K562 (cell line): ENCODE measurements around the gene SNX25. TPM values are rescaled to one million over a fixed set of nuclear protein-coding genes. Genes with fewer than 3 reads are reported as not detected.

Experiments used
- ATAC-seq: fragments of 200-7000 bp; cut with Tn5 transposase; 3 replicates; pipeline ENCODE4 v1.9.1; 2020; ENCODE audit warnings: moderate library complexity
- BruUV-seq: library from RNA; stranded (reverse); fragments of 400-500 nt; replicated peaks from 2 replicates; lab custom pipeline; 2021; lab: Mats Ljungman, UMichigan
- CTCF ChIA-PET: fragments of 300-600 bp; formaldehyde crosslinking; extraction: SDS; loops from one replicate; lab custom pipeline; 2021; ENCODE audit warnings: low intra/inter-chr PET ratio; lab: Yijun Ruan, JAX
- POLR2A ChIA-PET: fragments of 300-600, 350-650 bp; sonication (Branson Sonifier 250); formaldehyde crosslinking; extraction: SDS; loops from one replicate; lab custom pipeline; 2021; ENCODE audit warnings: antibody characterized with exemption, inconsistent platforms; lab: Yijun Ruan, JAX
- DNase-seq, 4 experiments: peaks; one replicate each; pipeline versions ENCODE4 v3.0.0 to v3.0.0-alpha.2; 2011 to 2018; ENCODE audit warnings: low spot score in 3 of 4, mixed read lengths in 3 of 4; ENCODE audit errors: extremely low read depth in 1 of 4
- FAIRE-seq: peaks from 2 replicates; lab custom pipeline; 2011; peaks lifted over from hg19 to GRCh38; lab: Jason Lieb, UNC
- H2AFZ ChIP-seq: 2 replicates; pipeline ENCODE4 v1.6.0; 2011; ENCODE audit warnings: low read depth, low read length, control low read depth, inconsistent platforms
- H3K27ac ChIP-seq: fragments of 200-600 bp; 3 replicates; pipeline ENCODE4 v1.8.0; 2011; ENCODE audit warnings: low read depth, mild to moderate bottlenecking, control low read depth, inconsistent platforms, low read length, moderate library complexity, mixed read lengths; ENCODE audit errors: extremely low read depth
- H3K27me3 ChIP-seq, 2 experiments: fragments of 300-600 bp in 1 of 2; 2 replicates in 1 of 2; 3 replicates in 1 of 2; pipeline versions ENCODE4 v1.6.0 to v1.8.0; 2011; ENCODE audit warnings: inconsistent platforms in 2 of 2, low read length in 2 of 2, mild to moderate bottlenecking in 1 of 2, mixed read lengths in 1 of 2, moderate library complexity in 1 of 2; ENCODE audit not compliant: control insufficient read depth in 2 of 2, insufficient read depth in 2 of 2
- H3K36me3 ChIP-seq: fragments of 300-600 bp; 3 replicates; pipeline ENCODE4 v1.8.0; 2011; ENCODE audit warnings: mild to moderate bottlenecking, low read length, inconsistent platforms; ENCODE audit not compliant: control insufficient read depth, insufficient read depth
- H3K4me1 ChIP-seq, 2 experiments: fragments of 200-600 bp in 1 of 2; replicated peaks in 1 of 2; 2 replicates in 1 of 2; 3 replicates in 1 of 2; pipeline versions ENCODE4 v1.5.1 to v1.8.0; 2011; ENCODE audit warnings: inconsistent platforms in 2 of 2, low read length in 2 of 2, mild to moderate bottlenecking in 1 of 2, mixed read lengths in 1 of 2, moderate library complexity in 1 of 2; ENCODE audit not compliant: control insufficient read depth in 2 of 2, insufficient read depth in 2 of 2
- H3K4me2 ChIP-seq: 2 replicates; pipeline ENCODE4 v1.6.1; 2011; ENCODE audit warnings: low read length, control low read depth, inconsistent platforms, mixed read lengths; ENCODE audit not compliant: insufficient read depth
- H3K4me3 ChIP-seq: fragments of 200-600 bp; sonication (generic), shearing (Covaris generic); 2 replicates; pipeline ENCODE4 v1.5.1; 2016; ENCODE audit warnings: control low read depth, inconsistent platforms
- H3K79me2 ChIP-seq: fragments of 200-600 bp; 3 replicates; pipeline ENCODE4 v1.8.0; 2011; ENCODE audit warnings: low read length, inconsistent platforms; ENCODE audit not compliant: control insufficient read depth, insufficient read depth
- H3K9ac ChIP-seq, 2 experiments: 2 replicates each; pipeline versions ENCODE4 v1.6.0 to v1.6.1; 2011; ENCODE audit warnings: low read depth in 2 of 2, low read length in 2 of 2, control low read depth in 1 of 2, inconsistent platforms in 1 of 2, mild to moderate bottlenecking in 1 of 2, mixed read lengths in 1 of 2; ENCODE audit not compliant: insufficient read depth in 1 of 2
- H3K9me1 ChIP-seq: one replicate; pipeline ENCODE4 v1.6.0; 2011; ENCODE audit warnings: inconsistent platforms, mild to moderate bottlenecking, low read length, moderate library complexity; ENCODE audit not compliant: control insufficient read depth, insufficient read depth
- H3K9me3 ChIP-seq: replicated peaks from 2 replicates; pipeline ENCODE4 v1.5.1; 2011; ENCODE audit warnings: low read depth, low read length, inconsistent platforms; ENCODE audit not compliant: control insufficient read depth, insufficient read depth
- H4K20me1 ChIP-seq: replicated peaks from 2 replicates; pipeline ENCODE4 v1.6.1; 2011; ENCODE audit warnings: low read length, inconsistent platforms, mixed read lengths; ENCODE audit not compliant: control insufficient read depth, insufficient read depth
- CEBPG ChIP-seq, 3 experiments: fragments of 200-800 bp in 1 of 3; sonication (Bioruptor generic) in 1 of 3; sonication (generic) in 1 of 3; formaldehyde crosslinking in 1 of 3; IDR thresholded peaks in 2 of 3; conservative IDR thresholded peaks in 1 of 3; 2 replicates each; pipeline versions ENCODE4 v1.6.1 to v1.8.0; 2016 to 2022; ENCODE audit warnings: missing compliant biosample characterization in 2 of 3, missing genetic modification characterization in 2 of 3, mild to moderate bottlenecking in 1 of 3, missing genetic modification reagents in 1 of 3
- DACH1 ChIP-seq: fragments of 450-650 bp; IDR thresholded peaks from 2 replicates; pipeline ENCODE4 v1.6.1; 2018; ENCODE audit not compliant: partially characterized antibody
- GABPA ChIP-seq: fragments of 200-800 bp; sonication (Bioruptor generic); conservative IDR thresholded peaks from 2 replicates; pipeline ENCODE4 v1.6.1; 2016; ENCODE audit warnings: low read depth, missing genetic modification characterization, missing compliant biosample characterization
- RBFOX2 ChIP-seq: fragments of 200-400 bp; formaldehyde crosslinking; IDR thresholded peaks from 2 replicates; pipeline ENCODE4 v1.6.1; 2017; ENCODE audit warnings: low read depth, mild to moderate bottlenecking, low read length, moderate library complexity
- RFX1 ChIP-seq: fragments of 450-650 bp; IDR thresholded peaks from 2 replicates; pipeline ENCODE4 v1.6.1; 2016; ENCODE audit warnings: mild to moderate bottlenecking, moderate library complexity
- STAT5B ChIP-seq: fragments of 250-450 bp; sonication (Bioruptor Pico); IDR thresholded peaks from 2 replicates; pipeline ENCODE4 v1.8.0; 2021; ENCODE audit warnings: mild to moderate bottlenecking, inconsistent platforms
- TAF7 ChIP-seq: fragments of 450-650 bp; IDR thresholded peaks from 2 replicates; pipeline ENCODE4 v1.6.1; 2016; ENCODE audit warnings: missing genetic modification characterization, missing compliant biosample characterization
- TBL1XR1 ChIP-seq, 2 experiments: IDR thresholded peaks; 2 replicates each; pipeline ENCODE4 v1.6.1; 2012; ENCODE audit warnings: improper control_type of control experiment in 2 of 2, low read length in 2 of 2, mild to moderate bottlenecking in 1 of 2
- TGIF2 ChIP-seq: sonication (generic); formaldehyde crosslinking; IDR thresholded peaks from 2 replicates; pipeline ENCODE4 v1.8.1; 2022; ENCODE audit warnings: mild to moderate bottlenecking, missing genetic modification reagents, moderate library complexity
- ZNF253 ChIP-seq: fragments of 250-450 bp; sonication (Bioruptor Pico); conservative IDR thresholded peaks from 2 replicates; pipeline ENCODE4 v1.6.1; 2021; ENCODE audit warnings: mild to moderate bottlenecking
- ZNF830 ChIP-seq: fragments of 250-450 bp; sonication (Bioruptor Pico); IDR thresholded peaks from 2 replicates; pipeline ENCODE4 v1.5.0; 2021; ENCODE audit warnings: mild to moderate bottlenecking
- WGBS: fragments of 100-300 bp; shearing (Covaris generic); methylation state at CpG from one replicate; pipeline ENCODE4 v1.1.6; 2016; ENCODE audit warnings: low coverage, mixed read lengths; ENCODE audit not compliant: insufficient coverage; ENCODE audit errors: missing lambda C conversion rate; 5-methylcytosine and 5-hydroxymethylcytosine counted together
- in situ Hi-C: fragments of 300-500 bp; cut with MboI; formaldehyde crosslinking; loops from 4 replicates; pipeline ENCODE4 v1.15.0; 2018; ENCODE audit warnings: inconsistent platforms, mixed read lengths
- intact Hi-C: fragments of 100-400 bp; cut with micrococcal nuclease; formaldehyde crosslinking; loops from 2 replicates; pipeline ENCODE4 v1.14.2; 2022
- polyA plus RNA-seq, 8 experiments: library from polyadenylated mRNA; depleted of rRNA in 4 of 8; stranded (reverse) in 5 of 8; unstranded in 3 of 8; fragments of >200 nt; fragmentation: Nextera tagmentation in 2 of 8; fragmentation: Illumina TruSeq in 1 of 8; extraction: Ambion mirVana in 2 of 8; extraction: Trizol in 1 of 8; gene quantifications; 2 replicates each; pipeline versions ENCODE4 v1.2.1 to v1.2.3, GENCODE V29; 2011 to 2014; ENCODE audit warnings: inconsistent platforms in 1 of 8, missing spikeins in 1 of 8
- total RNA-seq, 7 experiments: library from RNA; depleted of rRNA in 6 of 7; stranded (reverse); fragments of >200 nt in 6 of 7; fragmentation: Illumina TruSeq in 2 of 7; extraction: Trizol in 2 of 7; gene quantifications; 2 replicates each; pipeline versions ENCODE4 v1.2.1 to v1.2.3, GENCODE V29; 2011 to 2021; ENCODE audit warnings: low replicate concordance in 1 of 7
- TF ChIP-seq, protein P1 (sequence below), 2 experiments: fragments of 450-650 bp in 1 of 2; sonication (generic) in 1 of 2; formaldehyde crosslinking in 1 of 2; IDR thresholded peaks in 1 of 2; conservative IDR thresholded peaks in 1 of 2; 2 replicates each; pipeline versions ENCODE4 v1.6.1 to v1.8.1; 2016 to 2023; ENCODE audit warnings: mild to moderate bottlenecking in 2 of 2, moderate library complexity in 2 of 2, inconsistent platforms in 1 of 2, missing genetic modification reagents in 1 of 2
- TF ChIP-seq, protein P2 (sequence below): fragments of 250-450 bp; sonication (Bioruptor Pico); IDR thresholded peaks from 2 replicates; pipeline ENCODE4 v1.8.0; 2021; ENCODE audit warnings: moderate library complexity, mild to moderate bottlenecking, inconsistent platforms
- TF ChIP-seq, protein P3 (sequence below): fragments of 150-350 bp; IDR thresholded peaks from 2 replicates; pipeline ENCODE4 v1.6.1; 2014; ENCODE audit warnings: low read depth, mild to moderate bottlenecking, low read length, borderline replicate concordance

SNX25 gene
- total and polyA plus RNA-seq, 9 of the 15 experiments (the other 6 are each of a cell fraction or from before 2014, with no cell fraction given): 2.5 to 23.4 (median 13.3) TPM

DNA sequence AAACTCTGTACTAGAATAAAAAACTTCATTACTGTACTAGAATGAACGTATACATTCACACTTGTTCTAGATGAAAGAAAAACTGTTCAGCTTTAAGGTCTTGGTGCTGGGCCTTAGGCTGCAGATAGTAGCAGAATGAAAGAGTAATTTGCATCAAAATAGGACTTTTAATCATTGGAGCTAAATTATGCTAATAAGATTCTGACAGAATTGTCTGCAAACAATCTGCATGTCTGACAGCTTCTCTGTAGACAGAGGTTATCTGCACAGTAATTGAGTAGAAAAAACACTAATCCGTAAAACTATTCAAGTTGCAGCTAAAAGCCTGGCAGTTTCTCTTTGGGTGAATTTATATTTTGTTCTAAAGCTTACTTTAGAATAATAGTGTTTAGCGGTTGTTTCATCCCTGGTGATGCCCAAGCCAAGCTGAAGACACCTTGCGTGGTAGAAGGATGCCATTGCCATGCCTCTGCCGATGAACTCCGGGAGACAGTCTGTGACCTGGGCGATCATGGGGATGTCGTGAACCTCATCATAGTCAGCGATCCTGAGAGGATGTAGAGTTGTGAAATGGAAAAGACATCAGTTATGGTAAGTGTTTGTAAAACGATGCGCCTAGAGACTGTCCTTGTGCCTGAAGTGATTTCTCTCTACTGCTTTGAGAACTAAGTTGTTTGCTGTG, 161.0 kb downstream of the SNX25 start (continued):
- TF ChIP-seq, protein P1, sequence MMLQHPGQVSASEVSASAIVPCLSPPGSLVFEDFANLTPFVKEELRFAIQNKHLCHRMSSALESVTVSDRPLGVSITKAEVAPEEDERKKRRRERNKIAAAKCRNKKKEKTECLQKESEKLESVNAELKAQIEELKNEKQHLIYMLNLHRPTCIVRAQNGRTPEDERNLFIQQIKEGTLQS (IDR thresholded peaks at IDR 0.05): no peak
- TF ChIP-seq, protein P1 (CRISPR knock-in tag; conservative IDR thresholded peaks at IDR 0.05): no peak
- TF ChIP-seq TBL1XR1 (IDR thresholded peaks at IDR 0.05; ENCODE audit: low read length in 2 of 2) (no peak), ZNF830 (CRISPR knock-in tag) (no peak), RBFOX2 (no peak), TGIF2 (no peak)
- TF ChIP-seq, protein P2, sequence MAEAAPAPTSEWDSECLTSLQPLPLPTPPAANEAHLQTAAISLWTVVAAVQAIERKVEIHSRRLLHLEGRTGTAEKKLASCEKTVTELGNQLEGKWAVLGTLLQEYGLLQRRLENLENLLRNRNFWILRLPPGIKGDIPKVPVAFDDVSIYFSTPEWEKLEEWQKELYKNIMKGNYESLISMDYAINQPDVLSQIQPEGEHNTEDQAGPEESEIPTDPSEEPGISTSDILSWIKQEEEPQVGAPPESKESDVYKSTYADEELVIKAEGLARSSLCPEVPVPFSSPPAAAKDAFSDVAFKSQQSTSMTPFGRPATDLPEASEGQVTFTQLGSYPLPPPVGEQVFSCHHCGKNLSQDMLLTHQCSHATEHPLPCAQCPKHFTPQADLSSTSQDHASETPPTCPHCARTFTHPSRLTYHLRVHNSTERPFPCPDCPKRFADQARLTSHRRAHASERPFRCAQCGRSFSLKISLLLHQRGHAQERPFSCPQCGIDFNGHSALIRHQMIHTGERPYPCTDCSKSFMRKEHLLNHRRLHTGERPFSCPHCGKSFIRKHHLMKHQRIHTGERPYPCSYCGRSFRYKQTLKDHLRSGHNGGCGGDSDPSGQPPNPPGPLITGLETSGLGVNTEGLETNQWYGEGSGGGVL (CRISPR knock-in tag): no peak

DNA sequence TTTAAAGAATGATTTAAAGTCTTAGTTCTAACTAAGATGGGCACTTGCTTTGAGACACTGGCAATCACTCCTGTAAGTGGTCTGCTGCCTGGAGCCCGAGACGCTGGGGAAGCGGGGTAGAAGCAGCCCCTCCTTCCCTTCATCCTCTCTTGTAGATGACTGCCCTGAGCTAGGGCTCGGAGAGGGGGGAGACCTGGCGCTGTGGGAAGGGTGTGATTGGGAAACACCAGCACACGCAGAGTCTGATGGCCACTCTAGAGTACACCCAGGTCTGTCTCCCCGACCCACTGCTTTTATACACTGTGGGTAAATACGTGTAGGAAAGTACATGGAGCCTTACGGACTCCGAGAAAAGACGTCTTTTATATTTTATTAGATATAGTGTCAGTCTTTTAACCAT, 162.3 kb downstream of the SNX25 start:
- in situ Hi-C loops: no loop called here
- ChIA-PET CTCF (no interaction called here), POLR2A (interaction anchor here (1.0 kb wide), 1 partner anchor 16 kb away, joined by 3 read pairs; no protein-coding TSS in a partner anchor)
- Histone ChIP-seq H2AFZ (no peak overlapping the region), H3K36me3 (peaks cover 4% of the 10 kb centered on the region; the same call in 1 of the 3 replicates), H3K27me3 (no peaks in the 10 kb centered on the region), H3K9me3 (no peaks in the 10 kb centered on the region), H3K79me2 (no peaks in the 10 kb centered on the region), H3K9me1 (no peaks in the 10 kb centered on the region), H3K4me1 (peaks cover 0 to 12% of the 10 kb centered on the region in 2 experiments; a peak in 3 of 5 replicates), H4K20me1 (no peaks in the 10 kb centered on the region), H3K9ac (no peak overlapping the region), H3K4me2 (no peak overlapping the region), H3K4me3 (no peak overlapping the region), H3K27ac (no peak overlapping the region)
- ATAC-seq: no peak
- BruUV-seq: no TSS peak
- no peak for DNase-seq
- WGBS: 91% methylated on average over 11 of the region's 11 CpGs
- no peak for FAIRE-seq
- intact Hi-C loops: no loop called here
- TF ChIP-seq STAT5B: no peak
- no peak for TF ChIP-seq CEBPG (CRISPR knock-in tag; IDR thresholded peaks at IDR 0.05)
- no peak for TF ChIP-seq CEBPG (tag; conservative IDR thresholded peaks at IDR 0.05 in 1 of 2, IDR thresholded peaks at IDR 0.05 in 1 of 2)
- no peak for TF ChIP-seq TAF7 (tag)
- TF ChIP-seq, protein P3, sequence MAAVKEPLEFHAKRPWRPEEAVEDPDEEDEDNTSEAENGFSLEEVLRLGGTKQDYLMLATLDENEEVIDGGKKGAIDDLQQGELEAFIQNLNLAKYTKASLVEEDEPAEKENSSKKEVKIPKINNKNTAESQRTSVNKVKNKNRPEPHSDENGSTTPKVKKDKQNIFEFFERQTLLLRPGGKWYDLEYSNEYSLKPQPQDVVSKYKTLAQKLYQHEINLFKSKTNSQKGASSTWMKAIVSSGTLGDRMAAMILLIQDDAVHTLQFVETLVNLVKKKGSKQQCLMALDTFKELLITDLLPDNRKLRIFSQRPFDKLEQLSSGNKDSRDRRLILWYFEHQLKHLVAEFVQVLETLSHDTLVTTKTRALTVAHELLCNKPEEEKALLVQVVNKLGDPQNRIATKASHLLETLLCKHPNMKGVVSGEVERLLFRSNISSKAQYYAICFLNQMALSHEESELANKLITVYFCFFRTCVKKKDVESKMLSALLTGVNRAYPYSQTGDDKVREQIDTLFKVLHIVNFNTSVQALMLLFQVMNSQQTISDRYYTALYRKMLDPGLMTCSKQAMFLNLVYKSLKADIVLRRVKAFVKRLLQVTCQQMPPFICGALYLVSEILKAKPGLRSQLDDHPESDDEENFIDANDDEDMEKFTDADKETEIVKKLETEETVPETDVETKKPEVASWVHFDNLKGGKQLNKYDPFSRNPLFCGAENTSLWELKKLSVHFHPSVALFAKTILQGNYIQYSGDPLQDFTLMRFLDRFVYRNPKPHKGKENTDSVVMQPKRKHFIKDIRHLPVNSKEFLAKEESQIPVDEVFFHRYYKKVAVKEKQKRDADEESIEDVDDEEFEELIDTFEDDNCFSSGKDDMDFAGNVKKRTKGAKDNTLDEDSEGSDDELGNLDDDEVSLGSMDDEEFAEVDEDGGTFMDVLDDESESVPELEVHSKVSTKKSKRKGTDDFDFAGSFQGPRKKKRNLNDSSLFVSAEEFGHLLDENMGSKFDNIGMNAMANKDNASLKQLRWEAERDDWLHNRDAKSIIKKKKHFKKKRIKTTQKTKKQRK: no peak
- TF ChIP-seq GABPA (tag): no peak
- TF ChIP-seq RFX1: no peak
- TF ChIP-seq ZNF253: no peak
- no peak for TF ChIP-seq DACH1
